Measurements from ENCODE around the gene COX4I2. TPM values are rescaled to one million over a fixed set of nuclear protein-coding genes. Genes with fewer than 3 reads are reported as not detected.

Gene COX4I2
- total and polyA plus RNA-seq, 4 experiments from 2014 or later = not detected

- no peak overlapping the region for H3K4me3 ChIP-seq (ENCODE audit: low read length in 2 of 2)
- peaks cover 39 to 47% of the 10 kb centered on the region in 2 donors for H3K36me3 Mint-ChIP-seq
- H3K4me3 Mint-ChIP-seq = peak overlapping the region in 7 of 8 donors; percentile 2 to 70 (median 26)
- H3K36me3 ChIP-seq (ENCODE audit: insufficient read depth, low read length) = peaks cover 5% of the 10 kb centered on the region
- peaks cover 96% of the 10 kb centered on the region for H3K4me1 ChIP-seq (ENCODE audit: insufficient read depth, low read length)
- intact Hi-C loops (cut with micrococcal nuclease) = no loop called here
- H3K9me3 ChIP-seq (ENCODE audit: control insufficient read depth in 1 of 2, low read length in 2 of 2) = no peaks in the 10 kb centered on the region
- H3K27me3 ChIP-seq (ENCODE audit: insufficient read depth, low read length) = no peaks in the 10 kb centered on the region
- ChIA-PET CTCF (ENCODE audit: partially characterized antibody) (interaction anchor here (1.6 to 8.2 kb wide), 2 partner anchors 19 to 43 kb away, joined by 7 to 94 read pairs; partner anchors contain the start of gene BCL2L1), POLR2A (ENCODE audit: partially characterized antibody) (interaction anchor here (0.6 to 1.1 kb wide), 2 partner anchors 9 to 43 kb away, joined by 3 to 6 read pairs; no protein-coding TSS in a partner anchor)
- H3K27me3 Mint-ChIP-seq = no peaks in the 10 kb centered on the region
- H3K27ac ChIP-seq (ENCODE audit: low read depth, low read length) = no peak overlapping the region
- H3K27ac Mint-ChIP-seq = peak overlapping the region; percentile 78 to 97 (median 91)
- H3K9me3 Mint-ChIP-seq = no peaks in the 10 kb centered on the region
- DNase-seq = no peak
- H3K4me1 Mint-ChIP-seq = peaks cover 69 to 99% (median 82%) of the 10 kb centered on the region in 4 donors
Observed at GRCh38 chr20:31680286-31681127, 42.8 kb downstream of the COX4I2 start.

- H3K36me3 Mint-ChIP-seq = peaks cover 41 to 49% of the 10 kb centered on the region in 2 donors
- no peak overlapping the region for H3K27ac ChIP-seq (ENCODE audit: low read depth, low read length)
- POLR2A ChIA-PET (ENCODE audit: partially characterized antibody) = no interaction called here
Observed at GRCh38 chr20:31681128-31681727, 43.5 kb downstream of the COX4I2 start.

GRCh38 chr20:31681769-31682168 lies 44.1 kb downstream of the COX4I2 start:
- POLR2A ChIA-PET (ENCODE audit: partially characterized antibody) = no interaction called here
- Histone ChIP-seq H3K36me3 (ENCODE audit: insufficient read depth, low read length) (peaks cover 6% of the 10 kb centered on the region), H3K9me3 (ENCODE audit: control insufficient read depth in 1 of 2, low read length in 2 of 2) (no peaks in the 10 kb centered on the region), H3K4me3 (ENCODE audit: low read length in 2 of 2) (no peak overlapping the region), H3K27ac (ENCODE audit: low read depth, low read length) (no peak overlapping the region), H3K27me3 (ENCODE audit: insufficient read depth, low read length) (no peaks in the 10 kb centered on the region), H3K4me1 (ENCODE audit: insufficient read depth, low read length) (peaks cover 96% of the 10 kb centered on the region)
- DNase-seq = no peak
- Mint-ChIP-seq H3K27ac (peak overlapping the region; percentile 30 to 97 (median 84)), H3K4me1 (peaks cover 66 to 99% (median 80%) of the 10 kb centered on the region in 4 donors), H3K36me3 (peaks cover 46 to 53% of the 10 kb centered on the region in 2 donors), H3K4me3 (peak overlapping the region in 1 of 8 donors; percentile 16), H3K27me3 (no peaks in the 10 kb centered on the region), H3K9me3 (no peaks in the 10 kb centered on the region)
- intact Hi-C loops (cut with micrococcal nuclease) = no loop called here
- CTCF ChIA-PET (ENCODE audit: partially characterized antibody) = interaction anchor here (1.2 kb wide), 1 partner anchor 39 kb away, joined by 3 read pairs; no protein-coding TSS in a partner anchor

More at GRCh38 chr20:31681128-31681727, 43.5 kb downstream of the COX4I2 start:
- no peaks in the 10 kb centered on the region for H3K27me3 Mint-ChIP-seq
- no peak for DNase-seq
- Histone ChIP-seq H3K9me3 (ENCODE audit: control insufficient read depth in 1 of 2, low read length in 2 of 2) (no peaks in the 10 kb centered on the region), H3K4me1 (ENCODE audit: insufficient read depth, low read length) (peaks cover 96% of the 10 kb centered on the region), H3K27me3 (ENCODE audit: insufficient read depth, low read length) (no peaks in the 10 kb centered on the region), H3K4me3 (ENCODE audit: low read length in 2 of 2) (no peak overlapping the region), H3K36me3 (ENCODE audit: insufficient read depth, low read length) (peaks cover 5% of the 10 kb centered on the region)
- H3K4me1 Mint-ChIP-seq = peaks cover 67 to 99% (median 81%) of the 10 kb centered on the region in 4 donors
- CTCF ChIA-PET (ENCODE audit: partially characterized antibody) = interaction anchor here (1.2 to 8.2 kb wide), 3 partner anchors 20 to 42 kb away, joined by 3 to 94 read pairs (median 7); partner anchors contain the start of gene BCL2L1
- intact Hi-C loops (cut with micrococcal nuclease) = no loop called here
- H3K4me3 Mint-ChIP-seq = peak overlapping the region in 2 of 8 donors; percentile 16 to 70
- H3K9me3 Mint-ChIP-seq = no peaks in the 10 kb centered on the region
- peak overlapping the region; percentile 78 to 97 (median 91) for H3K27ac Mint-ChIP-seq

GRCh38 chr20:31682352-31682751 lies 44.6 kb downstream of the COX4I2 start:
- intact Hi-C loops (cut with micrococcal nuclease) = no loop called here
- POLR2A ChIA-PET (ENCODE audit: partially characterized antibody) = no interaction called here
- H3K27ac ChIP-seq (ENCODE audit: low read depth, low read length) = no peak overlapping the region
- H3K4me1 ChIP-seq (ENCODE audit: insufficient read depth, low read length) = peaks cover 95% of the 10 kb centered on the region
- CTCF ChIA-PET (ENCODE audit: partially characterized antibody) = interaction anchor here (0.6 to 1.5 kb wide), 4 partner anchors 15 to 41 kb away, joined by 3 to 6 read pairs (median 3); no protein-coding TSS in a partner anchor
- H3K36me3 ChIP-seq (ENCODE audit: insufficient read depth, low read length) = peaks cover 11% of the 10 kb centered on the region
- peaks cover 67 to 99% (median 81%) of the 10 kb centered on the region in 4 donors for H3K4me1 Mint-ChIP-seq
- H3K36me3 Mint-ChIP-seq = peaks cover 51 to 58% of the 10 kb centered on the region in 2 donors
- H3K9me3 Mint-ChIP-seq = no peaks in the 10 kb centered on the region
- no peaks in the 10 kb centered on the region for H3K9me3 ChIP-seq (ENCODE audit: control insufficient read depth in 1 of 2, low read length in 2 of 2)
- H3K4me3 ChIP-seq (ENCODE audit: low read length in 2 of 2) = no peak overlapping the region
- DNase-seq = no peak
- H3K27me3 ChIP-seq (ENCODE audit: insufficient read depth, low read length) = no peaks in the 10 kb centered on the region
- no peak overlapping the region for H3K4me3 Mint-ChIP-seq
- no peaks in the 10 kb centered on the region for H3K27me3 Mint-ChIP-seq
- H3K27ac Mint-ChIP-seq = peak overlapping the region; percentile 63 to 97 (median 89)

GRCh38 chr20:31682927-31683326 lies 45.2 kb downstream of the COX4I2 start:
- DNase-seq = no peak
- peaks cover 63 to 98% (median 77%) of the 10 kb centered on the region in 4 donors for H3K4me1 Mint-ChIP-seq
- peaks cover 51 to 62% of the 10 kb centered on the region in 2 donors for H3K36me3 Mint-ChIP-seq
- H3K9me3 Mint-ChIP-seq = no peaks in the 10 kb centered on the region
- POLR2A ChIA-PET (ENCODE audit: partially characterized antibody) = interaction anchor here (3.3 kb wide), 1 partner anchor 40 kb away, joined by 19 read pairs; the partner anchor contains the start of gene BCL2L1
- Histone ChIP-seq H3K4me1 (ENCODE audit: insufficient read depth, low read length) (peaks cover 95% of the 10 kb centered on the region), H3K4me3 (ENCODE audit: low read length in 2 of 2) (no peak overlapping the region), H3K27ac (ENCODE audit: low read depth, low read length) (no peak overlapping the region), H3K9me3 (ENCODE audit: control insufficient read depth in 1 of 2, low read length in 2 of 2) (no peaks in the 10 kb centered on the region), H3K27me3 (ENCODE audit: insufficient read depth, low read length) (no peaks in the 10 kb centered on the region), H3K36me3 (ENCODE audit: insufficient read depth, low read length) (peaks cover 11% of the 10 kb centered on the region)
- peak overlapping the region in 2 of 8 donors; percentile 33 to 45 for H3K4me3 Mint-ChIP-seq
- intact Hi-C loops (cut with micrococcal nuclease) = no loop called here
- H3K27ac Mint-ChIP-seq = peak overlapping the region; percentile 9 to 97 (median 88)
- CTCF ChIA-PET (ENCODE audit: partially characterized antibody) = interaction anchor here (0.9 to 1.5 kb wide), 4 partner anchors 14 to 41 kb away, joined by 3 to 6 read pairs (median 4); no protein-coding TSS in a partner anchor
- no peaks in the 10 kb centered on the region for H3K27me3 Mint-ChIP-seq

- POLR2A ChIA-PET (ENCODE audit: partially characterized antibody) = interaction anchor here (0.7 to 3.3 kb wide), 5 partner anchors 9 to 50 kb away, joined by 3 to 19 read pairs (median 5); partner anchors contain the start of gene BCL2L1
- CTCF ChIA-PET (ENCODE audit: partially characterized antibody) = interaction anchor here (0.9 to 3.0 kb wide), 8 partner anchors 9 to 181 kb away, joined by 3 to 24 read pairs (median 4); partner anchors contain the start of gene BCL2L1
Observed at GRCh38 chr20:31684153-31685015, 46.7 kb downstream of the COX4I2 start.

More at GRCh38 chr20:31684153-31685015, 46.7 kb downstream of the COX4I2 start:
- Histone ChIP-seq H3K4me3 (ENCODE audit: low read length in 2 of 2) (no peak overlapping the region), H3K9me3 (ENCODE audit: control insufficient read depth in 1 of 2, low read length in 2 of 2) (no peaks in the 10 kb centered on the region), H3K27ac (ENCODE audit: low read depth, low read length) (peak overlapping the region; percentile 8), H3K4me1 (ENCODE audit: insufficient read depth, low read length) (peaks cover 91% of the 10 kb centered on the region), H3K27me3 (ENCODE audit: insufficient read depth, low read length) (no peaks in the 10 kb centered on the region), H3K36me3 (ENCODE audit: insufficient read depth, low read length) (peaks cover 11% of the 10 kb centered on the region)
- Mint-ChIP-seq H3K9me3 (no peaks in the 10 kb centered on the region), H3K4me1 (peaks cover 55 to 92% (median 68%) of the 10 kb centered on the region in 4 donors), H3K27me3 (no peaks in the 10 kb centered on the region), H3K27ac (peak overlapping the region; percentile 76 to 97 (median 89)), H3K4me3 (peak overlapping the region in 7 of 8 donors; percentile 43 to 71 (median 53)), H3K36me3 (peaks cover 44 to 56% of the 10 kb centered on the region in 2 donors)
- intact Hi-C loops (cut with micrococcal nuclease) = no loop called here
- peak; percentile 32 to 68 (median 45) for DNase-seq
